Posterior cingulate gyrus (tissue), 11 donors: ENCODE results near the gene CDH18.

ENCODE experiments used
- DNase-seq, 10 donors: peaks; one replicate each; pipeline versions ENCODE4 v3.0.0 to v3.0.0-alpha.2; 2020 to 2021; ENCODE audit warnings: mixed read lengths in 3 of 10
- intact Hi-C: fragments of 100-400 bp; cut with DNase I; formaldehyde crosslinking; loops from one replicate; pipeline ENCODE4 v1.15.1; 2023

The CDH18 gene

DNA sequence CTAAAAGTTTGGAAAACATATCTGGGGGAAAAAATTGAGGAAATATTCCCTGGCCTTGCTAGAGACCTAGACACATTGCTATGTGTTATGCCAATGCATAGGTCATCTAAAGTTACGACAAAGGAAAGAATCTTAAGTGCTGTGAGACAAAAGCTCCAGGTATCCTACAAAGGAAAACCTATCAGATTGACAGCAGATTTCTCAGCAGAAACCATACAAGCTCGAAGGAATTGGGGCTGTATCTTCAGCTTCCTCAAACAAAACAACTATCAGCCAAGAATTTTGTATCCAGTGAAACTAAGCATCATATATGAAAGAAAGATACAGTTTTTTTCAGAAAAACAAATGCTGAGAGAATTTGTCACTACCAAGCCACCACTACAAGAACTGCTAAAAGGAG lies 234.4 kb downstream of the CDH18 start:
- intact Hi-C loops = no loop called here
- DNase-seq = no peak

DNA sequence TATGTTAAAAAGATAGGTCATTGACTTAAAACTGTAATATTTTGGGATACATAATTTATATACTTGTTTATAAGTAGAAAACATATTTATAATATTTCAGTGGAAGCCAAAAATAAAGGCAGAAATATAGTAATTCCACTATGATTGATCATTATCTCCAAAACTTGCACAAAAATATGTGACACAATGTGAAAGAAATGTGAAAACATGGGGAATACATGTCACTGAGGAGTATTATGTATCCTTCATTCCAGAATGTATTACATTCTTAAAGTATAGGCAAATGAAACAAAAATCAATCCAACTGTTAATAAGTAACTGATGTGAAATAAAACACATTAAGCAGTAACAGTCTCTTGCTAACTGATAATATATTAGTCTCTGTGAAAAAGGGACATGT lies 236.7 kb downstream of the CDH18 start:
- intact Hi-C loops = no loop called here
- no peak for DNase-seq

DNA sequence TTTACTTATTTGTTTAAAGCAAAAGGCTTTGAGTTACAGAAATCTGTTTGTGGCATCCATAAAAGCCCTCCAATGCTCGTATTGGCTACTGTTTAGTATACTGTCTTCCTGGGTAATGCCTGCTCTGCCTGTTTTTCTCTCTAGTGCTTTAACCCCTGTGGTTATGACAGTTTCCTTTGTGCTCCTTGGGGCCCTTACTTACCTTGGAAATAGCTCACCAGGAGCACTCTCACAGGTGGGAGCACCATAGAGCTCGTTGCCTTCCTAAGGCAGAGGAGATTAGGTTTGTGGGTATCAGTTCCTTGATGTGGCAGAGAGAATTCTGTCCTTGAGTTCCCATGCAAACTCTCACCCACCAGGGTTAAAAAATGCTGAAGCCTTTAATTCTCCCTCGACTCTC lies 242.8 kb downstream of the CDH18 start:
- intact Hi-C loops = no loop called here
- DNase-seq = no peak

DNA sequence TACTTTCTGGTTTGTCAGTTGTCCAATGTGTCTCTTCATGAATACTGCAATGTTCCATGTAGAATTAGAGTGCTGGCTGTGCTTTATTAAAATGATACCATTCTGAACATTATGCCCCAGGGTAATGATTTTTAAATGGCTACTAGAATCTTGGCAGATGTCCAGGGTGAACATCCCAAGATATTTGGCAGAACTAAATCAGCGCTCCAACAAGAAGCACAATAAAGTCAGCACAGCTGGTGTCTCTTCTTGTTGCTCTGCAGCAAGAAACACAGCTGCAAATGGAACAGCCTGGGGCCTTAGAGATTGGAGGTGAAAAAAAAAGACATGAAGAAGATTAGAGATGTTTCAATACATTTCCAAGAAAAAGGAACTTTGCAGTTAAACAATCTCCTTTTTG lies 248.3 kb downstream of the CDH18 start:
- DNase-seq = no peak
- intact Hi-C loops = no loop called here

DNA sequence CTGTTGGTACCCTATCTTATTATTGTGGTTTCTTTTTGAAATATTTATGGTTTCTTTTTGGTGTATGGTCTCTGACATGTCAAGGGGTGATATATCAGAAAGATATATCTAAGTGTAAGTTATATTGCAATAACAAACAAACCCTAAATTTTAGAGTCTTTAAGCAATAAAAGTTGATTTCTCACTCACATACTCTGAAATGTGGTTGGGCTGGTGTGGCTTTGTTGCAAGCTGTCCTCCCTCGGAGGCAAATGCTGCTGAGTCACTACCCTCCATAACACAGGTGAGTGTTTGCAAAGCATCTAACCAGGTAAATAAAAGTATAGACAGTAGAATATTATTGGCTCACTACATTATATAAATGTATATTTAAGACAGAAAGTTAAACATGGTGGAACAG lies 253.2 kb downstream of the CDH18 start:
- intact Hi-C loops = no loop called here
- DNase-seq = no peak

DNA sequence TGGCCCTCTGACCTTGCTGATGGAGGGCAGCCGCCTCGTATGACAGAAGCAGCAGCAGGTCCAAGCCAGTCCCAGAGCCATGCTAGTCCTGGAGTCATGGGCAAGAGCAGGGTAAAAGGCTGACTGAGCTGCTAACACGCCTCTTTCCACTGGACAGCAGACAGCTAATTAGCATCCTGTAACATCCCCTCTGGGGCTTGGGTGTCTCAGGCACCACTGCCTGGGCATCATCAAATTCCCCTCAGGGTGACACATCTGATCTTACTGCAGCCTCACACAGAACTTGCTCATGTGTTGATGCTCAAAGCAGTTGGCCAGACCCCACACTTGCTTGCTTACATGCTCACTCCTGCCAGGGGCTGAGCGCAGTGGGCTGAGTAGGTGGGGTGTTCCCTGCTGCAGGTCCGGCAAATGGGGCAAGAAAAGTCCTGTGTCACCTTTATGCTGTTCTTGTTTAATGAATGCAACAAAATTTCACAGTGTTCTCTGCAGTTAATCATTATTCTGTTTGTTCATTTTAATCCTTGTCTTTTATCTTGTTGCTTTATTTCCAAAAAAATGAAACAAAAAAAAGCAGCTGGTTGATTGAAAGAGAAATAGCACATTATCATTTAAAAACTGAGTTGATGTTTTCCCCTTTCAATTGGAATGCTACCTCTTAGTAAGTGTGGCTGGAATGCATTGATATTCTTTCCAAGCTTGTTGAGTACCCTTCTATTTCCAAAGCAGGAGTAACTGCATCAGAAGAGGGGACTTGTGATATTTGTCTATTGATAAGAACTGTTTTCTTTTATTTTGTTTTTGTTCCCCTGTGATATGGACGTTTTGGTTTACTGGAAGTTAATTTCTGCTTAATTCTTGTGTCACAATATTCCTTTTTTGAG lies 254.1 kb downstream of the CDH18 start:
- intact Hi-C loops = no loop called here
- DNase-seq = no peak

DNA sequence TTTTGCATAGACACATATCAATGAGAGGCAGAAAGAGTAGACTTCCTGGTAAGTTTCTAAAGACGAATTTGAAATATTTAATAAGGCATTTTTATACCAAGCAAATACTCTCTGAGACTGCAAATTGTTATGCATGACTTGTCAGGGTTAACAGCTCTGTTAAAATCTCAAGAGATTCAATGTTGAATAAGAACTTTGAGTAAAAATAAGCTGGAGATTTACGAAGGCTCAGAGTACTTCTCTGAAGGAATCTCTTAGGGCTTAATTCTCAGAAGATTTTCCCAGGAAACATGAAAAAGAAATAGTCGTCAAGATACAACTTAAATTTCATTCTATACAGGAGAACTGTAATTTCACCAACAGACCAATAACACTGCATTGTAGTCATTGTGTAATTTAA lies 259.4 kb downstream of the CDH18 start:
- intact Hi-C loops = no loop called here
- no peak for DNase-seq

DNA sequence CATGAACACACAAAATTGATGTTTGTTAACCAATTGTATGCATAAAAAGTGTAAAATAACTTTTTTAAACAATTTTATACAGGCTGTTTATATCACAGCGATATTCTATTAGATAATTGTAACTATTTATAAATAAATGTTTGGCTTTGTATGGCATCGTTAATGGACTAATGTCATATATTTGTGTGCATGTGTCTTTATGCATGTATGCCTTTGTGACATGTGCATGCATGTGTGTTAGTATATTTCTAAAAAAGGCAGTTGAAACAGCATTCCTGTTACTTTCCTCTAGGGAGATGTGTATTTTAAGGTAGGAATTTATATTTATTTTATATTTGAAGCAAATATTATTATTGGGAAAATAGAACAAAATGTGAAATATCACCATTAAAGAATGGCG lies 268.9 kb downstream of the CDH18 start:
- no peak for DNase-seq
- intact Hi-C loops = no loop called here

DNA sequence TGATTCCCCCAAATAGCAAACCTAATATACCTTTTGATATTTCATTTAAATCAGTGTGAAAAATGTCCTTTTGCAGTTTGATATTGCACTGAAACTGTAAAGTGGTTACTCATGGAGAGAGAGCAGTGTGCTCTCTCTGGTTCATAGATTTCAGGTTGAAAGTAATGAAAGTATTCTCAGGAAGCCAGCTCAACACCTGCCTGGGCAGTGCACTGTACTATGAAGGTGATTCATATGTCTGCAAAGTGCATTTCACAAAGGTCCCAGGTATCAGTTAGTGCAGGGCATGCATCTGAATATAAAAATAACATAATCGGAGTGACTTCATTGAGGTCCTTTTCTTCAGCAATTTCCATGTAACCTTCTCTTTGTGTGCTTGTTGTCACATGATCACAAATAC lies 274.3 kb downstream of the CDH18 start:
- no peak for DNase-seq
- intact Hi-C loops = no loop called here

DNA sequence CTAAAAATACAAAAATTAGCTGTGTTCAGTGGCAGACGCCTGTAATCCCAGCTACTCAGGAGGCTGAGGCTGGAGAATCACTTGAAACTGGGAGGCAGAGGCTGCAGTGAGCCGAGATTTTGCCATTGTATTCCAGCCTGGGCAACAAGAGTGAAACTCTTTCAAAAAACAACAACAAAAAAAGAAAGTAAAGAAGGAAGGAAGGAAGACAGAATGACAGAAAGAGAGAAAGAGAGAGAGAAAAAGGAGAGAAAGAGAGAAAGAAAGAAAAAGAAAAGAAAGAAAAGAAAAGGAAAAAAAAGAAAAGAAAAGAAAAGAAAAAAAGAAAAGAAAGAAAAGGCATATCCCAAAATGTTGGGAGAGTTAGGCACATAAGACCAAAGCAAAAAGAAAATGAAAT lies 278.6 kb downstream of the CDH18 start:
- intact Hi-C loops = no loop called here
- DNase-seq = no peak

DNA sequence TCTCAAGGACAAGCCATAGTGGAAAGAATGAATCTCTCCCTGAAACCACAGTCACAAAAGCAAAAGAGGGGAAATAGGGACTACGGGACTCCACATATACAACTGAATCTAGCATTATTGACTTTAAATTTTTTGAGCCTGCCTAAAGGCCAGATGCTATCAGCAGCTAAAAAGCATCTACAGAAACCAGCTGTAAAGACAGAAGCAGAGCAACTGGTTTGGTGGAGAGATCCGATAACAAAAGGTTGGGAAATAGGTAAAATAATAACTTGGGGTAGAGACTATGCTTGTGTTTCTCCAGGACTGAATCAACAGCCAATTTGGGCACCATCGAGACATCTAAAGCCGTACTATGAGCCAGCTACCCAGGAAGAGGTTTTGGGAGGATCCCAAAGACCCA lies 281.2 kb downstream of the CDH18 start:
- DNase-seq = no peak
- intact Hi-C loops = no loop called here

DNA sequence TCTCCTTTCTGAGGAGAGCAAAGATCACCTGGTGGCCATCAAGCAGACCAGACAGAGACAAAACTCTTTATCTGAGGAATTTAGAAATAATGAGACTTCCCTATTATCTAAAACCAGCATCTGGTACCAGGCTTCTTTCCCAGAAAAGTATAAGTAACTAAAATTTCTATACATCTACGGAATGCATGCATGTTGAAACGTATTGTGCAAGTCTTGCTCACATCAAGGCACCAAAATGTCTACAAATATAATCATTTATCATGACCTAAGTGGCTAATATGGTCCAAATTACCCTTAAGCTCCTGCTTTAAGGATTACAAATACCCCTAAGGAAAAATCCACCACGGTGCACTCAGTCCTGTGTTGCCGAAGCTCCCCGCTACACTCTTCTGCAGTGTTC lies 286.3 kb downstream of the CDH18 start:
- intact Hi-C loops = no loop called here
- DNase-seq = no peak

DNA sequence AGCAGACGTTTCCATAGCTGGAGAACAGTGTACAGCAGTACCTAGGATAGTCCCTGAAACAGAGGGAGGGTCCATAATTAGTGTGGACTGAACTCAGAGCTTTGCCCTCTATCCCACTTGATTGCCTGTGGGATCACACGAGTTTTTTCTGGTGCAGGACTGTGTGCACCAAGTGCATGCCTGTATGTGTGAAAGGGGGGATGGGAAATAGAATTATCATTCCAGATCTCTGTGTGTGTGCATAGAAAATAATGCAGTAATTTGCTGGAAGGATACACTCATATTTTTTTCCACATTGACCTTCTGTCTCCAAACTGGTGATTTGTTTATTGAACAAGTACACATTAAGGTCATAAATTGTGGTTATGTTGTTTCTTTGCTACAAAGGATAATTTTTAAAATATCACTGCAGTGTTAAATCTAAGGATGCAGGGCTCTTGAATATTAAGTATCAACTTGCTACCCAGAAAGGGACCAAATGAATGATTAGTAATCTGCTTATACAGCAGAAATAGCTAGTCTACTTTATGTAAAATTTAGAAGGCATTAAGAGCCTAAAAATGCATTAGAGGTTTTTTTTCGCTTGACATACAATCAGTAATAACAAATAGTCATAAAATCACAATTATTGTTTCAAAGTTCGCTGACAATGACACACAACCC lies 292.9 kb downstream of the CDH18 start:
- no peak for DNase-seq
- intact Hi-C loops = no loop called here

DNA sequence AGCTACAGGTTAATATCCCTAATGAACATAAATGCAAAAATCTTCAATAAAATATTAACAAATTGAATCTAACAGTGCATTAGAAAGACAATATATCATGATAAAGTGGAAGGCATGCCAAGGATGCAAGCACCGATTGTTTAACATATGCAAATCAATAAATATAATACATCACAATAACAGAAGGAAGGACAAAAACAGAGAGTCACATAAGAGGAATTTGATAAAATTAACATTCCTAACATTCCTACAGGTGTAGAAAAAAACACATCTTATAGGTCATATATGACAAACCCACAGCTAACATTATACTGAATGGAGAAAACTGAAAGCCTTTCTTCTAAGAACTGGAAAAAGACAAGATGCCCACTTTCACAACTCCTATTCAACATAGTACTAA lies 297.0 kb downstream of the CDH18 start:
- DNase-seq = no peak
- intact Hi-C loops = no loop called here

DNA sequence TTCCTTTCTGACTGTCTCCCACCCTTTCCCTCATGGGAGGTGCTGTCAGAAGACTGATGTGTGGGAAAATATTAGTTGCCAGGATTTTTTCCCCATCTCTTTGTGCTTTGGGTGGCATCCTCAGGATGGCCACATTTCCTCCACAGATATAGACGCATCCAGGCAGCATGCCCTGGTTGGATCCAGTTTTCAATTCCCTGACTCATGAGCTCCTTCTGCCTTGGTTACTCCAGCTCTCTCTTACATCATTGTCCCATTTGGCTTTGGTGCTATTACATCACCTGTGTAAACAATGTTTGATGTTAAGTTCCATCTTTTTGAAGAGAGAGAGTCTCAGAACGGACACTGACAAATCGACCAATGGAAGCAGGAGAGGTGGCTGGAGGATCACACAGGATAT lies 302.5 kb downstream of the CDH18 start:
- no peak for DNase-seq
- intact Hi-C loops = no loop called here

DNA sequence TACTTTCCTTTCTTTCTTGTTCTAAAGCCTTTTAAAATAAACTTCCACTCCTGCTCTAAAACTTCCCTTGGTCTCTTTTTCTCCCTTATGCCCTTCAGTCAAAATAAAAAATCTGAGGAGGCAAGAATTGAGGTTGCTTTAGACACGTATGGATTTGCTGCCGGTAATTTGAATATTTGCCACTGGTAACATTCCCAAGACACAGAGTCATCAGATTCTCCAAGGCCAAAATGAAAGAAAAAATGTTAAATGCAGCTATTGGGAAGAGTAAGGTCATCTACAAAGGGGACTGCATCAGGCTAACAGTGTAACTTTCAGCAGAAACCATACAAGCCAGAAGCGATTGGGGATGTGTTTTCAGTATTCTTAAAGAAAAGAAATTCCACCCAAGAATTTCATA lies 311.1 kb downstream of the CDH18 start:
- no peak for DNase-seq
- intact Hi-C loops = no loop called here

DNA sequence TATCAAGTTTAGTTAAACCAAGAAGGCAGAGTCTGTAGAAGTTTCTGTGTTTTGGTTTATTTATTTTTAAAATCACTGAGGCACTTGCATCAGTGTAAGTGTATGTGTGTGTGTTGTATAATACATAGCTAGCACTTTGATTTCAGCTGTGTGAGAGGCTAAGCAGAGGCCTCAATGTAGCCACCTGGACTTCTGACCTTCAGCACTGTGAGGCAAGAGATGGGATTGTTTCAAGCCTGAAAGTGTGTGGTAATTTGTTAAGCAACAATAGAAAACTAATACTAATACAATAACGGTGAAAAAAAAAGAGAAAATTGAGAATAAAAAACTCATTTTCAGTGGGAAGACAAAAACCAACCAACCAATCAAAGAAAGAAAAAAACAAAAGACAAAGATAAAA lies 327.3 kb downstream of the CDH18 start:
- no peak for DNase-seq
- intact Hi-C loops = no loop called here

DNA sequence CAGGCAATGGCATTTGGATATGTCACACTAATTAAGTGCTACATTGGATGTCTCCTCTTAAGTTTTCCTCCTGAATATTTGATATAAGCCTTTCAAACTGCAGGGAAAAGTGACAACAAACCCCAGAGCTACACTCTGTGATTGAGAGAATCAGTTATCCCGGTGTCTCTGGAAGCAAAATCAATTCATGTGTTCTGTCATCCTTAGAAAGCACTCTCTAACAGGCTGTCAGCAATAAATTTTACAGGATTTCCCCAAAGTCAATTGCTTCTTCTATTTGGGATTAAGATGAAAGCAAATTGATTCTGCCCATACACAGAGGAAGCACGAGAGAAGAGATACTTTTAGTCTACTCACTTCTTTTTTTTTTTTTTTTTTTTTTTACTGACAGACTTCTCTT lies 332.4 kb downstream of the CDH18 start:
- intact Hi-C loops = no loop called here
- no peak for DNase-seq

DNA sequence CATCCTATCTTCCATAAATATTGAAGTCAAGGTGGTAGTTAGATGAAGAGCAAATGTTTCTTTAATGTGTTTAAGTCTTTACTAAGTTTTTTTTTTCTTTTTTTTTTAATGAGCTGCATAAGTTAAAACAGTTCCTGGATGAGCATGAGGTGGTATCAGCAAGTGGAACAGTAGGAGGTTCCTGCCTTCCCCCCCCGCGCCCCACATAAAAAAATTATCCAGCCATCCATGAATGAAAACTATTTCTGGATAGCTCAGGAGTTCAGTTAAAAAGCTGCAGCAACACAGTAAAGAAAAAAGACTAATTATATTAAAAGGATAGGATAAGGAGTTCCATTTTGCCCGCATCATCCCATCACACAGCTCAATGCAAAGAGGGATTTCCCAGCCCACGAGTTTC lies 349.5 kb downstream of the CDH18 start:
- intact Hi-C loops = no loop called here
- no peak for DNase-seq

DNA sequence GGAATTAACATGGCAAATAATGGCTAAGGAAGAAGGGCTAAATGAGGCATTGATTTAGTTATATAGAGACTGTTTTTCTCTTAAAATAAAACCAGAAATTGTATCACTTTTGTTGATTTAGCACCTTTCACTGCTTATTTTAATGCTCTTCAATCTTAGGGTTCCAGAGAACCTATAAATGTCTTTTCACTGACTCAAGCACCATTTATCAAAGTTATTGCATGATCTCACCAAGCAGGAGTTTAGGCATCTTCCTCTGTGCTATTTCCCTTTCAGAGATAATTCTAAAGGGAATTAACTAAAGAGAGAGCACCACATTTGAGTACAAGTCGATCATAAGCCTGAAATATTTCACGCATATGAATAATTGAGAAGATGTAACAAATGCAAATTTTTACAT lies 357.1 kb downstream of the CDH18 start:
- intact Hi-C loops = no loop called here
- DNase-seq = no peak

DNA sequence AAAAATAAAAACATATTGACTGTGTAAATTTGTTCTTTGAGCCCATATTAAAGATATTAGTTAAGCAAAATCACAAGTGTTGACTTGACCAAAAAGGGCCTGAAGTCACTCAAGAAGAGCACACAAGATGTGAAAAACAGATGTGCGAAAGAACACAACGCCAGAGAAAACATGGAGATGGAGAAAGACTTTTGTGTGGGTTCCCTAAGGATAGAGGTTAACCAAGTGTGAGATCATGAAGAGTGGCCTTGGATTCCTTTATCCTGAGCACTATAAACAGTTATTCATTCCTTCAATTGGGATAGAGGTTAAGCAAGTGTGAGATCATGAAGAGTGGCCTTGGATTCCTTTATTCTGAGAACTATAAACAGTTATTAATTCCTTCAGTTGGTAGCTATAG lies 361.8 kb downstream of the CDH18 start:
- no peak for DNase-seq
- intact Hi-C loops = no loop called here

DNA sequence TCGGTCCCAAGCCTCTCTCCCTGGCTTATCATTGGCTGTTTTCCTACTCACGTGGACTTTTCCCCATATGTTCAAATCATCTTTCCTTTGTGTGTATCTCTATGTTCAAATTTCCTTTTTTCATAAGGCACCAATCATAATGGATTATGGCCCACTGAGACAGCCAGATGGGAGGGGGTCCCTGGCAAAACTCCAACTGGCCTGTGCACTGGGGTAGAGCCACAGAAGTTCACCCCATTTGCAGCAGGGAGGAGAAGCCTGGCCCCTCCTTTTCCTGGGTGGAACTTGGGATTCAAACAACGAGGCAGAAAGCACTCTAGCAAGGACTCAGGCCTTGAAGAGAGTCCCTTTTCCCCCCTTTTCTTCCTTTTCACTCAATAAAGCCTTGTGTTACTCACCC lies 362.4 kb downstream of the CDH18 start:
- intact Hi-C loops = no loop called here
- peak in 1 of 10 donors; percentile 71 for DNase-seq
